Measurements from ENCODE around the gene RANBP6. TPM values are rescaled to one million over a fixed set of nuclear protein-coding genes. Genes with fewer than 3 reads are reported as not detected.
"Not testable (repeated sequence)": the region's sequence is repeated elsewhere in the genome, so short reads cannot be mapped to it uniquely, and the experiment has no call there.

The RANBP6 gene
- total and polyA plus RNA-seq, 4 donors = 31.7 to 73.5 (median 38.9) TPM

GRCh38 chr9:6048039-6048438, 32.6 kb upstream of the RANBP6 start:
- Histone ChIP-seq H3K9me3 (ENCODE audit: control insufficient read depth, insufficient read depth, low read length) (no peaks in the 10 kb centered on the region), H3K27ac (ENCODE audit: low read depth, low read length) (no peak overlapping the region), H3K27me3 (ENCODE audit: control insufficient read depth, insufficient read depth, low read length) (no peaks in the 10 kb centered on the region), H3K4me1 (ENCODE audit: control insufficient read depth, insufficient read depth, low read length) (no peaks in the 10 kb centered on the region), H3K36me3 (ENCODE audit: control insufficient read depth, insufficient read depth, low read length) (no peaks in the 10 kb centered on the region), H3K4me3 (ENCODE audit: low read depth, low read length) (no peak overlapping the region)
- DNase-seq (ENCODE audit: low read depth in 4 of 6, low spot score in 6 of 6) = no peak
- no CpG with 5 or more reads among the region's 1 CpG for WGBS (ENCODE audit: insufficient coverage)

GRCh38 chr9:6047020-6047419, 31.6 kb upstream of the RANBP6 start:
- no peak for DNase-seq (ENCODE audit: low read depth in 4 of 6, low spot score in 6 of 6)
- Histone ChIP-seq H3K27ac (ENCODE audit: low read depth, low read length) (no peak overlapping the region), H3K27me3 (ENCODE audit: control insufficient read depth, insufficient read depth, low read length) (no peaks in the 10 kb centered on the region), H3K9me3 (ENCODE audit: control insufficient read depth, insufficient read depth, low read length) (peaks cover 1% of the 10 kb centered on the region), H3K4me1 (ENCODE audit: control insufficient read depth, insufficient read depth, low read length) (no peaks in the 10 kb centered on the region), H3K4me3 (ENCODE audit: low read depth, low read length) (no peak overlapping the region), H3K36me3 (ENCODE audit: control insufficient read depth, insufficient read depth, low read length) (no peaks in the 10 kb centered on the region)
- 79% methylated on average over 2 of the region's 4 CpGs for WGBS (ENCODE audit: insufficient coverage)

- no peak for DNase-seq (ENCODE audit: low read depth in 4 of 6, low spot score in 6 of 6)
- no peak overlapping the region for H3K4me3 ChIP-seq (ENCODE audit: low read depth, low read length)
- peaks cover 1% of the 10 kb centered on the region for H3K9me3 ChIP-seq (ENCODE audit: control insufficient read depth, insufficient read depth, low read length)
- no peaks in the 10 kb centered on the region for H3K4me1 ChIP-seq (ENCODE audit: control insufficient read depth, insufficient read depth, low read length)
- WGBS (ENCODE audit: insufficient coverage) = 93% methylated on average over 2 of the region's 4 CpGs
- no peak overlapping the region for H3K27ac ChIP-seq (ENCODE audit: low read depth, low read length)
- no peaks in the 10 kb centered on the region for H3K36me3 ChIP-seq (ENCODE audit: control insufficient read depth, insufficient read depth, low read length)
- H3K27me3 ChIP-seq (ENCODE audit: control insufficient read depth, insufficient read depth, low read length) = no peaks in the 10 kb centered on the region
Observed at GRCh38 chr9:6045364-6045763, 29.9 kb upstream of the RANBP6 start.

- H3K36me3 ChIP-seq (ENCODE audit: control insufficient read depth, insufficient read depth, low read length) = no peaks in the 10 kb centered on the region
- no peak for DNase-seq (ENCODE audit: low read depth in 4 of 6, low spot score in 6 of 6)
- no peaks in the 10 kb centered on the region for H3K4me1 ChIP-seq (ENCODE audit: control insufficient read depth, insufficient read depth, low read length)
- H3K27me3 ChIP-seq (ENCODE audit: control insufficient read depth, insufficient read depth, low read length) = no peaks in the 10 kb centered on the region
- no CpG with 5 or more reads among the region's 3 CpGs for WGBS (ENCODE audit: insufficient coverage)
- peaks cover 1% of the 10 kb centered on the region for H3K9me3 ChIP-seq (ENCODE audit: control insufficient read depth, insufficient read depth, low read length)
- H3K4me3 ChIP-seq (ENCODE audit: low read depth, low read length) = no peak overlapping the region
- H3K27ac ChIP-seq (ENCODE audit: low read depth, low read length) = no peak overlapping the region
Observed at GRCh38 chr9:6040077-6040476, 24.7 kb upstream of the RANBP6 start.

- Histone ChIP-seq H3K4me3 (ENCODE audit: low read depth, low read length) (no peak overlapping the region), H3K4me1 (ENCODE audit: control insufficient read depth, insufficient read depth, low read length) (no peaks in the 10 kb centered on the region), H3K36me3 (ENCODE audit: control insufficient read depth, insufficient read depth, low read length) (no peaks in the 10 kb centered on the region), H3K9me3 (ENCODE audit: control insufficient read depth, insufficient read depth, low read length) (no peaks in the 10 kb centered on the region), H3K27me3 (ENCODE audit: control insufficient read depth, insufficient read depth, low read length) (no peaks in the 10 kb centered on the region), H3K27ac (ENCODE audit: low read depth, low read length) (no peak overlapping the region)
- no peak for DNase-seq (ENCODE audit: low read depth in 4 of 6, low spot score in 6 of 6)
- no CpG with 5 or more reads among the region's 3 CpGs for WGBS (ENCODE audit: insufficient coverage)
Observed at GRCh38 chr9:6036391-6036790, 21.0 kb upstream of the RANBP6 start.

- H3K27ac ChIP-seq (ENCODE audit: low read depth, low read length) = no peak overlapping the region
- H3K27me3 ChIP-seq (ENCODE audit: control insufficient read depth, insufficient read depth, low read length) = no peaks in the 10 kb centered on the region
- no peak for DNase-seq (ENCODE audit: low read depth in 4 of 6, low spot score in 6 of 6)
- H3K36me3 ChIP-seq (ENCODE audit: control insufficient read depth, insufficient read depth, low read length) = no peaks in the 10 kb centered on the region
- H3K9me3 ChIP-seq (ENCODE audit: control insufficient read depth, insufficient read depth, low read length) = no peaks in the 10 kb centered on the region
- no peaks in the 10 kb centered on the region for H3K4me1 ChIP-seq (ENCODE audit: control insufficient read depth, insufficient read depth, low read length)
- 80% methylated on average over 5 of the region's 5 CpGs for WGBS (ENCODE audit: insufficient coverage)
- H3K4me3 ChIP-seq (ENCODE audit: low read depth, low read length) = no peak overlapping the region
Observed at GRCh38 chr9:6034954-6035353, 19.5 kb upstream of the RANBP6 start.

- H3K4me1 ChIP-seq (ENCODE audit: control insufficient read depth, insufficient read depth, low read length) = no peaks in the 10 kb centered on the region
- peak in 1 of 6 donors; percentile 15 for DNase-seq (ENCODE audit: low read depth in 4 of 6, low spot score in 6 of 6)
- no peak overlapping the region for H3K4me3 ChIP-seq (ENCODE audit: low read depth, low read length)
- no peaks in the 10 kb centered on the region for H3K9me3 ChIP-seq (ENCODE audit: control insufficient read depth, insufficient read depth, low read length)
- no peaks in the 10 kb centered on the region for H3K36me3 ChIP-seq (ENCODE audit: control insufficient read depth, insufficient read depth, low read length)
- no CpG with 5 or more reads among the region's 4 CpGs for WGBS (ENCODE audit: insufficient coverage)
- H3K27ac ChIP-seq (ENCODE audit: low read depth, low read length) = no peak overlapping the region
- H3K27me3 ChIP-seq (ENCODE audit: control insufficient read depth, insufficient read depth, low read length) = no peaks in the 10 kb centered on the region
Observed at GRCh38 chr9:6029604-6030274, 14.3 kb upstream of the RANBP6 start.

- Histone ChIP-seq H3K4me1 (ENCODE audit: control insufficient read depth, insufficient read depth, low read length) (no peaks in the 10 kb centered on the region), H3K36me3 (ENCODE audit: control insufficient read depth, insufficient read depth, low read length) (no peaks in the 10 kb centered on the region), H3K27me3 (ENCODE audit: control insufficient read depth, insufficient read depth, low read length) (no peaks in the 10 kb centered on the region), H3K4me3 (ENCODE audit: low read depth, low read length) (no peak overlapping the region), H3K9me3 (ENCODE audit: control insufficient read depth, insufficient read depth, low read length) (no peaks in the 10 kb centered on the region), H3K27ac (ENCODE audit: low read depth, low read length) (no peak overlapping the region)
- DNase-seq (ENCODE audit: low read depth in 4 of 6, low spot score in 6 of 6) = no peak
- 0% methylated on average over 1 of the region's 4 CpGs for WGBS (ENCODE audit: insufficient coverage)
Observed at GRCh38 chr9:6024035-6024554, 8.7 kb upstream of the RANBP6 start.

GRCh38 chr9:6016975-6017374, 1.6 kb upstream of the RANBP6 start:
- not testable (repeated sequence) for DNase-seq (ENCODE audit: low read depth in 4 of 6, low spot score in 6 of 6); H3K4me1 ChIP-seq (ENCODE audit: control insufficient read depth, insufficient read depth, low read length); H3K9me3 ChIP-seq (ENCODE audit: control insufficient read depth, insufficient read depth, low read length); H3K27ac ChIP-seq (ENCODE audit: low read depth, low read length); H3K27me3 ChIP-seq (ENCODE audit: control insufficient read depth, insufficient read depth, low read length); H3K4me3 ChIP-seq (ENCODE audit: low read depth, low read length); H3K36me3 ChIP-seq (ENCODE audit: control insufficient read depth, insufficient read depth, low read length)
- WGBS (ENCODE audit: insufficient coverage) = 90% methylated on average over 1 of the region's 10 CpGs

GRCh38 chr9:6014670-6015270, 654 bp downstream of the RANBP6 start:
- Histone ChIP-seq H3K4me3 (ENCODE audit: low read depth, low read length) (peak overlapping the region; percentile 81), H3K4me1 (ENCODE audit: control insufficient read depth, insufficient read depth, low read length) (peaks cover 8% of the 10 kb centered on the region), H3K27ac (ENCODE audit: low read depth, low read length) (peak overlapping the region; percentile 72), H3K36me3 (ENCODE audit: control insufficient read depth, insufficient read depth, low read length) (no peaks in the 10 kb centered on the region), H3K9me3 (ENCODE audit: control insufficient read depth, insufficient read depth, low read length) (no peaks in the 10 kb centered on the region), H3K27me3 (ENCODE audit: control insufficient read depth, insufficient read depth, low read length) (no peaks in the 10 kb centered on the region)
- WGBS (ENCODE audit: insufficient coverage) = 39% methylated on average over 5 of the region's 9 CpGs
- DNase-seq (ENCODE audit: low read depth in 4 of 6, low spot score in 6 of 6) = no peak
